Measurements from ENCODE around the gene TGFB1.
A peak's percentile ranks its signal among the peaks of the same experiment; 100 is the strongest.

TGFB1 gene

DNA sequence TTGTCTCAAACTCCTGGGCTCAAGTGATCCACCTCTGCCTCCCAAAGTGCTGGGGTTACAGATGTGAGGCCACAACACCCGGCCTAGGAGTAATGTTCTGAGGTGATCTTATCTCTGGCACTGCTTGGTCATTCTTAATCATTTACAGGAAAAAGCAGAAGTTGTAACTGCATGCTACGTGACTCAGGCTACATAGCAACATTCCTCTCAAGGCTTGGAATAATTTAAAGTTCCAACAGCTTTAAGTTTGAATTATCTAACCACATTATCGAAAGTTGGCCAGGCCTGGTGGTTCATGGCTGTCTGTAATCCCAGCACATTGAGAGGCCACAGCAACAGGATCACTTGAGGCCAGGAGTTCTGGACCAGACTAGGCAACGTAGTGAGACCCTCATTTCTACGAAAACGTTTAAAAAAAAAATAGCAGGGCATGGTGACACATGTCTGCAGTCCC lies 14.2 kb upstream of the TGFB1 start:
- TF ChIP-seq, protein P1, sequence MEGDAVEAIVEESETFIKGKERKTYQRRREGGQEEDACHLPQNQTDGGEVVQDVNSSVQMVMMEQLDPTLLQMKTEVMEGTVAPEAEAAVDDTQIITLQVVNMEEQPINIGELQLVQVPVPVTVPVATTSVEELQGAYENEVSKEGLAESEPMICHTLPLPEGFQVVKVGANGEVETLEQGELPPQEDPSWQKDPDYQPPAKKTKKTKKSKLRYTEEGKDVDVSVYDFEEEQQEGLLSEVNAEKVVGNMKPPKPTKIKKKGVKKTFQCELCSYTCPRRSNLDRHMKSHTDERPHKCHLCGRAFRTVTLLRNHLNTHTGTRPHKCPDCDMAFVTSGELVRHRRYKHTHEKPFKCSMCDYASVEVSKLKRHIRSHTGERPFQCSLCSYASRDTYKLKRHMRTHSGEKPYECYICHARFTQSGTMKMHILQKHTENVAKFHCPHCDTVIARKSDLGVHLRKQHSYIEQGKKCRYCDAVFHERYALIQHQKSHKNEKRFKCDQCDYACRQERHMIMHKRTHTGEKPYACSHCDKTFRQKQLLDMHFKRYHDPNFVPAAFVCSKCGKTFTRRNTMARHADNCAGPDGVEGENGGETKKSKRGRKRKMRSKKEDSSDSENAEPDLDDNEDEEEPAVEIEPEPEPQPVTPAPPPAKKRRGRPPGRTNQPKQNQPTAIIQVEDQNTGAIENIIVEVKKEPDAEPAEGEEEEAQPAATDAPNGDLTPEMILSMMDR (conservative IDR thresholded peaks at IDR 0.05) = no peak
- no peak overlapping the region for H3K27ac ChIP-seq

DNA sequence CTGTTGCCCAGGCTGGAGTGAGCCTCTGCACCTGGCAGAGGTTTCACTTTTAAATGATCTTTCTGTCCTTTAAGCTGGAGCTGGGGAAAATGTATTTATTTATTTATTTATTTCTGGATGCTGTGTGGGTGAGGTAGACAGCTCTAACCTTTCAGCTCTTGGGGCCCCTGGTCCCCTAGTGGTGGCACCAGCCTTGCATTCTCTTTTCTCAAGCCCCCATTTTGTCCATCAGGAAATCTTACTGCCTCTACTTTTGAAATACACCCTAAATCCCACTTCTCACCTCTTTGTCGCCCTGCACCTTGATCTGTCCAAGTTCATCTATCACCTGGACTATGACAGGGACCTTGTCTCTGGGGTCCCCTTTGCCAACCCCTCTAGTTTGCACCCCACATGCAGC lies 12.4 kb upstream of the TGFB1 start:
- TF ChIP-seq, protein P1 (conservative IDR thresholded peaks at IDR 0.05) = no peak
- no peak overlapping the region for H3K27ac ChIP-seq

DNA sequence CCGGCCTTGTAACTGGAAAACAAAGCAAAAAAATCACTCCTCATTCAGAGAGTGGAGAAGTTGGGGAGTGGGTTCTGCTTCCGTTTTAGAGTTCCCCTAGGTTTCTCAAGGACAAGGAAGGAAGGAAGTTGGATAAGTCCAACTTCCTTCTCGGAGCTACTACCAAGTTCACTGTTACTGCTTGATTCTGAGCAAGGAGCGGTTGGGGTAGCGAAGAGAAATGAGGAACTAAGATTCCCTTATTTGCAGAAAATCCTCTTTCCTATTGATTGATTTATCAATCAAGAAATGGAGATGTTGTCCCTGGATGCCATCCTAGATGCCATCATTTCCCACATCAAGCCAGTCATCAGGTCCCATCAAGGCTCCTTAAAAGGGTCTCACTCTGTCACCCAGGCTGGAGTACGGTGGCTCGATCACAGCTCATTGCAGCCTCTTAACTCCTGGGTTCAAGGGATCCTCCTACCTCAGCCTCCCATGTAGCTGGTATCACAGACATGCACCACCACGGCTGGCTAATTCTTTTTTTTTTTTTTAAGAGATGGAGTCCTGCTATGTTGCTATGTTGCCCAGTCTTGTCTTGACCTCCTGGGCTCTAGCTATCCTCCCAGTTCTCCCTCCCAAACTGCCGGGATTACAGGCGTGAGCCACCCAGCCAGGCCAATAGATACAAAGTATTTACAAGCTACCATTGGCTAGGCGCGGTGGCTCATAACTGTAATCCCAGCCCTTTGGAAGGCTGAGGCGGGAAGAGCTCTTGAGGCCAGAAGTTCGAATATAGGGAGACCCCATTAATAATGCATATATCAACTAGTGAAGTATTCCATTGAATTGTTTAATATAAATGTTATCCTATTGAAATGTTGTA lies 11.0 kb upstream of the TGFB1 start:
- TF ChIP-seq, protein P1 (conservative IDR thresholded peaks at IDR 0.05) = no peak
- H3K27ac ChIP-seq = peak overlapping the region; percentile 87

DNA sequence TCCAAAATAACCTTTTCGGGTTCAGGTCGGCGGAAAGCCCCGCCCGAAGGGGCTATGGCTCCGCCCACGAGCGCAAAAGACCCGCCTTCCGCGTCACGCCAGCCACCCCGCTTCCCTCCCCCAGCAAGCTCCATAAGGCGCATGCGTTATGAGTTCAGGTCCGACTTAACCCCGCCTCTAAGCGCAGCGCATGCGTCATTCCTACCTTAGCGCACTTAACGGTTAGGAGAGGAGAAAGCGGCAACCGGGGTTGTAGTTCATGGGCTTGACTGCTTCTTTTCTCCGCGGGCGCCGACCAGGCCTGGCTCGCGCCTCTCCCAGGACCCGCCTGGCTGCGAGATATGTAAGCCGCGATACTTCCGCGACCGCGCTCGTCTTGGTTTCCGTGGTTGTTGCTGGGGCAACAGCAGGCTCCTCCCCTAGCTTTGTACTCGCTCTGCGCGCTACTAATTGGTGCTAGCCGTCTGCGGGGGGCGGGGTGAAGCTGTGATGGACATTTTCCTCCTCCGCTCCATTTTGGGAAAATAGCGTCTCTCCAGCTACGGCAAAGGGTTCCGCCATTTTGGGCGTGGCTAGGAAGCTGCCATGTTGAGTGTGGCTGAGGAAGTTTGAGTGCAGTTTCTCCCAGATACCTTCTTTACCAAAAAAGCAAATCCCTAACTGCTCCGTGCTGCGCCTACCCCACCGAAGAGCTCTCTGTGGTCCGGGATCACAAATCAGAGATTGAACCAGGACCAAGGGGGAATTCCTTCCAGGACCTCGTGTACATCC lies 10.2 kb upstream of the TGFB1 start, which contains the start of gene B9D2:
Gene B9D2, minus strand, starts transcription at position 397 of the 771 bp plus-strand sequence. CDS start 630 bp downstream, outside the sequence.
- peak within 1 kb of the TSS; percentile 87 for H3K27ac ChIP-seq
- TF ChIP-seq, protein P1 (conservative IDR thresholded peaks at IDR 0.05) = no peak

DNA sequence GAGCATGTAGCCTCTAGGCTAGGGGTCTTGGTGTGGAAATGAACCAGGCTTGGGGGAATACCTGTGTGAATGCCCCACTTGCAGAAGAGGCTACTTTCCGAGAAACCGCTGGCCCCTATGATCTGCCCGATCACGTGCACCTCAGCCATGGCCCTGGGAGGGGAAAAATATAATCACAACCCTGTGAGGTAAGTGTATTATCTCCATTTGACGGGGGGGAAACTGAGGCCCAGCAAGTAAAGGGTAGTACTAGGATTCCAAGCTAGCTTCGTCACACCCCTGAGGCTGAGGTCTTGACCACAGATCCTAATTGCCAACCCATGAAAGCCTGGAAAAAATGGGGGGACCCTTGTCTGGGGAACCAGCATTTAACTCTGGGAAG lies 9.6 kb upstream of the TGFB1 start:
- peak overlapping the region; percentile 87 for H3K27ac ChIP-seq
- TF ChIP-seq, protein P1 (conservative IDR thresholded peaks at IDR 0.05) = no peak

DNA sequence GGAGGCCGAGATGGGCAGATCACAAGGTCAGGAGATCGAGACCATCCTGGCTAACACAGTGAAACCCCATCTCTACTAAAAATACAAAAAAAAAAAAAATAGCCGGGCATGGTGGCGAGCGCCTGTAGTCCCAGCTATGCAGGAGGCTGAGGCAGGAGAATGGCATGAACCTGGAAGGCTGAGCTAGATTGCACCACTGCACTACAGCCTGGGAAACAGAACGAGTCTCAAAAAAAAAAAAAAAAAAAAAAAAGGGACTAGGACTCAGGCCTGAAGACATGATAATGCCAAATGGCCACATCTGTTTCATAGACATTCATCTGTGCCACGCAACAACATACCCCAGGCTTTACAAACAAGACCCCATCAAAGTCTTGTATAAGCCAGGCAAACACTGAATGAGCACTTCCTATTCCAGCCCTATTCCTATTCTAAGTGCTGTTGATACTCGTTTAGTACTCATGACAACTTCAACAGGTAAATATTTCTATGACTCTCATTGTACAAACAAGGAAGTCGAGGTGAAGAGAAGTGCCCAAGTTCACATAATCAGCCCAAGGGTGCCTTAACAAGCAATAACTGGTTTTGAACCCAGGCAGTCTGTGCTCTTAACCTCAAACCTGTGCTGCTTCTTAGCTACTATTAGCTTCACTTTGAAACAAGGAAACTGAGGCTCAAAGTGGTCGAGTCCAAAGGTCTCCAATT lies 8.6 kb upstream of the TGFB1 start:
- TF ChIP-seq, protein P1 (conservative IDR thresholded peaks at IDR 0.05) = no peak

DNA sequence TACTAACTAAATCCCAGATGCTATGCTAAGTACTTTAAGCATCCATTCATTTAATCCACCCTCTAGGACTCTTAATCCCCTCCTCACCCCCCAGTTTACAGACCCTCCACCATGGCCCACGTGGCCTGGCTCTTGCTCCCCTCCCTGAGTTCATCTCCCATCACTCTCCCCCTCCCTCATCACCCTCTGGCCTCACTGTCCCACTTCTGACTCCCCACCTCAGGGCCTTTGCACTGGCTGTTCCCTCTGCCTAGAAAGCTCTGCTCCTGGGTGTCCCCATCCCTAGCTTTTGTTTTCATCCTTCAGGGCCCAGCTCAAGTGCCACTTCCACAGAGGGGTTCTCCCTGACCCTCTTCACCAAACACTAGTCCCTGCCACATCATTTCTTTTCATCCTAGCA lies 6.0 kb upstream of the TGFB1 start:
- no peak overlapping the region for H3K27ac ChIP-seq
- TF ChIP-seq, protein P1 (conservative IDR thresholded peaks at IDR 0.05) = no peak

More for the DNA sequence above, 8.6 kb upstream of the TGFB1 start:
- H3K27ac ChIP-seq = no peak overlapping the region
